OCI-LY3 (cell line): ENCODE results near the gene TMEM17.

Source experiments
- H2AFZ ChIP-seq: fragments of 200-600, 300-600 bp; shearing (Covaris generic); 2 replicates; pipeline ENCODE4 v1.6.0; 2014; ENCODE audit warnings: antibody characterized with exemption, low read depth, low read length
- H3K27ac ChIP-seq: fragments of 200-600, 300-600 bp; sonication (generic); 2 replicates; pipeline ENCODE4 v1.5.1; 2014; ENCODE audit warnings: mild to moderate bottlenecking, low read length, moderate library complexity, mixed read lengths
- H3K27me3 ChIP-seq: fragments of 200-600, 300-600 bp; sonication (generic); 2 replicates; pipeline ENCODE4 v1.6.1; 2014; ENCODE audit warnings: low read depth, low read length, mixed read lengths
- H3K36me3 ChIP-seq: fragments of 200-600, 300-600 bp; sonication (generic); replicated peaks from 2 replicates; pipeline ENCODE3; 2014; ENCODE audit warnings: low read depth, low read length, mixed read lengths
- H3K4me1 ChIP-seq: fragments of 300-600, 200-600 bp; sonication (generic); 2 replicates; pipeline ENCODE4 v1.6.1; 2014; ENCODE audit warnings: low read length, mixed read lengths
- H3K4me2 ChIP-seq: fragments of 200-600, 300-600 bp; sonication (generic); 2 replicates; pipeline ENCODE4 v1.6.1; 2014; ENCODE audit warnings: low read length, mixed read lengths
- H3K4me3 ChIP-seq: fragments of 300-600, 200-600 bp; sonication (generic); 2 replicates; pipeline ENCODE4 v1.5.1; 2014; ENCODE audit warnings: antibody characterized with exemption, mild to moderate bottlenecking, low read length, moderate library complexity
- H3K79me2 ChIP-seq: fragments of 300-600, 200-600 bp; shearing (Covaris generic); 2 replicates; pipeline ENCODE4 v1.6.1; 2014; ENCODE audit warnings: mild to moderate bottlenecking, low read length, mixed read lengths
- H3K9ac ChIP-seq: fragments of 300-600, 200-600 bp; shearing (Covaris generic); 2 replicates; pipeline ENCODE4 v1.6.0; 2014; ENCODE audit warnings: mild to moderate bottlenecking, low read length, moderate library complexity
- H3K9me3 ChIP-seq: fragments of 200-600, 300-600 bp; shearing (Covaris generic); 2 replicates; pipeline ENCODE4 v1.6.1; 2014; ENCODE audit warnings: low read length, mixed read lengths; ENCODE audit not compliant: insufficient read depth
- H4K20me1 ChIP-seq: fragments of 200-600, 300-600 bp; sonication (generic); 2 replicates; pipeline ENCODE4 v1.6.1; 2016; ENCODE audit warnings: low read length, mixed read lengths; ENCODE audit not compliant: insufficient read depth
- EZH2phosphoT487 ChIP-seq: fragments of 200-600 bp; shearing (Covaris generic); IDR thresholded peaks from 2 replicates; pipeline ENCODE4 v1.6.1; 2018; ENCODE audit warnings: antibody characterized with exemption, mixed run types, low read depth
- TF ChIP-seq, protein P1 (sequence below): fragments of 200-600, 300-600 bp; sonication (generic); IDR thresholded peaks from 2 replicates; pipeline ENCODE4 v1.5.1; 2014; ENCODE audit warnings: antibody characterized with exemption, low read length, low read depth

TMEM17 gene

DNA sequence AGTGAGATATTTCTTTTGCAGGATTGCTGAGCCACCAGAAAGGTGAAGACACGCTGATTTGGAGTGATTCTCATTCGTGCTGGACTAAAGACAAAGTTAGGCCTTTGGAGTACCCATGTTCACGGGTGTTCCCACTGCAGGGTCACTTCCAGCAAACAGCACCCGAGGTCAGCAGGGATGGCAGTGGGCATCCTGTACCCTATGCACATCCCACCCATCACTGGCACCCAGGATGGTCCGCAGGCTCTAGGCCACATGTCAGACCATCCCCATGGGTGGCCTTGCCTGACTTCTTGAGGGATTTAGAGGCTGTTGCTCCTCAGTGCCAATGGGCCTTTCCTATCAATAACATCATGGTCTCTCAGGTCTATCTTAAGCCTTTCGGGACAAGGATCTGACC lies 39.3 kb upstream of the TMEM17 start:
- Histone ChIP-seq H4K20me1 (no peaks in the 10 kb centered on the region), H2AFZ (no peak overlapping the region), H3K36me3 (no peaks in the 10 kb centered on the region), H3K79me2 (no peaks in the 10 kb centered on the region), H3K9ac (no peak overlapping the region), H3K27ac (no peak overlapping the region), H3K4me1 (peaks cover 14% of the 10 kb centered on the region), H3K4me2 (no peak overlapping the region), H3K9me3 (no peaks in the 10 kb centered on the region), H3K27me3 (no peaks in the 10 kb centered on the region), H3K4me3 (no peak overlapping the region)
- TF ChIP-seq, protein P1, sequence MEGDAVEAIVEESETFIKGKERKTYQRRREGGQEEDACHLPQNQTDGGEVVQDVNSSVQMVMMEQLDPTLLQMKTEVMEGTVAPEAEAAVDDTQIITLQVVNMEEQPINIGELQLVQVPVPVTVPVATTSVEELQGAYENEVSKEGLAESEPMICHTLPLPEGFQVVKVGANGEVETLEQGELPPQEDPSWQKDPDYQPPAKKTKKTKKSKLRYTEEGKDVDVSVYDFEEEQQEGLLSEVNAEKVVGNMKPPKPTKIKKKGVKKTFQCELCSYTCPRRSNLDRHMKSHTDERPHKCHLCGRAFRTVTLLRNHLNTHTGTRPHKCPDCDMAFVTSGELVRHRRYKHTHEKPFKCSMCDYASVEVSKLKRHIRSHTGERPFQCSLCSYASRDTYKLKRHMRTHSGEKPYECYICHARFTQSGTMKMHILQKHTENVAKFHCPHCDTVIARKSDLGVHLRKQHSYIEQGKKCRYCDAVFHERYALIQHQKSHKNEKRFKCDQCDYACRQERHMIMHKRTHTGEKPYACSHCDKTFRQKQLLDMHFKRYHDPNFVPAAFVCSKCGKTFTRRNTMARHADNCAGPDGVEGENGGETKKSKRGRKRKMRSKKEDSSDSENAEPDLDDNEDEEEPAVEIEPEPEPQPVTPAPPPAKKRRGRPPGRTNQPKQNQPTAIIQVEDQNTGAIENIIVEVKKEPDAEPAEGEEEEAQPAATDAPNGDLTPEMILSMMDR, result no peak
- no peak for TF ChIP-seq EZH2phosphoT487

DNA sequence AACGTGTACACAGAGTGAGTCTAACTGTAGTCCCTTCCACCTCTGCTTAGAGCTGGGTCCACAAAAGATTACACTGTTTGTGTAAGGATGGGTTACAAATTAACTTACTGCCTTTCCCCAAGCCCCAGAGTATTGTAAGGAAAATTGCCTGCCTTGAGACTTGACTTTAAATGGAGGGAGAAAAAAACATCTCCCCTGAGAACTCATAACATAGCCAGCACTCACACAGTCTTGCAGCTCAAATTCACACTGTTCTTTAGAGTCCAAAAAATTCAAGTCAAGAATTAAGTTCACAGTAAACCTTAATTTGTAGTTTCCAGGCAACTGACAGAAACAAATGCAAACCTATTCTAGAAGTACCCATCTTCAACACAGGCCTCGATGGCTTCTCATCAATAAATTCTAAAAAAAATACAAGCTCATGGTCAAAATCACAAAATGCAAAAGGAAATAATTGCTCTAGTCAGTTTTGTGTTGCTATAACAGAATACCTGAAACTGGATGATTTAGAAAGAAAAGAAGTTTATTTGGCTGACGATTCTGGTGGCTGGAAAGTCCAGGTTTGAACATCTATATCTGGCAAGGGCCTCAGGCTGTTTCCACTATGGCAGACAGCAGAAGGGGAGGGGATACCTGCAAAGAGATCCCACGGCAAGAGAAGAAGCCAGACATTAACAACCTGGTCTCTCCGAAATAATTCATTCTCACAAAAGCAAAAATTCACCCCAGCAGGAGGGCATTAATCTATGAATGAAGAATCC lies 34.6 kb upstream of the TMEM17 start:
- Histone ChIP-seq H3K4me3 (no peak overlapping the region), H3K4me1 (peaks cover under 1% of the 10 kb centered on the region; the same call in 1 of the 2 replicates), H3K27ac (no peak overlapping the region), H3K9me3 (no peaks in the 10 kb centered on the region), H3K79me2 (no peaks in the 10 kb centered on the region), H3K36me3 (no peaks in the 10 kb centered on the region), H3K4me2 (no peak overlapping the region), H2AFZ (no peak overlapping the region), H4K20me1 (no peaks in the 10 kb centered on the region), H3K27me3 (no peaks in the 10 kb centered on the region), H3K9ac (no peak overlapping the region)
- no peak for TF ChIP-seq EZH2phosphoT487
- TF ChIP-seq, protein P1, result no peak

DNA sequence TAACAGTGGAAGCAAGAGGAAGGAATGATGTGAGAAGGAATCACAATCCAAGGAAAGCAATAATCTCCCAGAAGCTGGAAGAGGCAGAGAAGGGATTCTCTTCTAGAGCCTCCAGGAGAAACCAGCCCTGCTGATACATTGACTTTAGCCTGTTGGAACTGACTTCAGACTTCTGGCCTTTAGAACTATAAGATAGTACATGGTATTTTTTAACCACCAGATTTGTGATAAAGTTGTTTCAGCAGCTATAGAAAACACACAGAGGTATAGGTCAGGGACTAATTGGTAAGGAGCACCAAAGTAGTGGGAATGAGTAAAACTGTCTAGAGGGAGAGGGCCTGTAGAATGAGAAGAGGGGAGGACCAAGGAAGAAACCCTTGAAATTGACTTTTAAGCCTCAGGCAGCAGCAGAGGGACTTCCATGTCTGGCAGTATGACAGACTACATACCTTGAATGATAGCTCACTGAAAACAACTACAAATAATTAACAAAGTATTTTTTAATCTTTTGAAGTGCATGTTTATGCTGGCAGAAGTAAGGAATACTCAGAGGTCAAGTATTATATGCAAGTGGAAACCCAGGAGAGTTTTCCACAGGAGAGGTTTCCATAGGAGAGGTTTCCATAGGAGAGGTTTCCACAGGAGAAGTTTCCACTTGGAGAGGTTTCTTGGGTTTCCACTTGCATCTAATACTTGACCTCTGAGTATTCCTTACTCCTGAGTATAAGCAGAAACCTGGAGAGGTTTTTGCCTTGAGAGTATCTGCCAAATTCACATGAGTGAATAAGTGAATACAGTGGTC lies 33.8 kb upstream of the TMEM17 start:
- no peak overlapping the region for H3K9ac ChIP-seq
- H3K36me3 ChIP-seq, result no peaks in the 10 kb centered on the region
- no peak overlapping the region for H3K27ac ChIP-seq
- H3K4me3 ChIP-seq, result no peak overlapping the region
- TF ChIP-seq, protein P1, result no peak
- TF ChIP-seq EZH2phosphoT487, result no peak
- H3K4me1 ChIP-seq, result no peaks in the 10 kb centered on the region
- H4K20me1 ChIP-seq, result no peaks in the 10 kb centered on the region
- no peak overlapping the region for H3K4me2 ChIP-seq
- H2AFZ ChIP-seq, result no peak overlapping the region
- H3K79me2 ChIP-seq, result no peaks in the 10 kb centered on the region
- H3K27me3 ChIP-seq, result no peaks in the 10 kb centered on the region
- H3K9me3 ChIP-seq, result no peaks in the 10 kb centered on the region

DNA sequence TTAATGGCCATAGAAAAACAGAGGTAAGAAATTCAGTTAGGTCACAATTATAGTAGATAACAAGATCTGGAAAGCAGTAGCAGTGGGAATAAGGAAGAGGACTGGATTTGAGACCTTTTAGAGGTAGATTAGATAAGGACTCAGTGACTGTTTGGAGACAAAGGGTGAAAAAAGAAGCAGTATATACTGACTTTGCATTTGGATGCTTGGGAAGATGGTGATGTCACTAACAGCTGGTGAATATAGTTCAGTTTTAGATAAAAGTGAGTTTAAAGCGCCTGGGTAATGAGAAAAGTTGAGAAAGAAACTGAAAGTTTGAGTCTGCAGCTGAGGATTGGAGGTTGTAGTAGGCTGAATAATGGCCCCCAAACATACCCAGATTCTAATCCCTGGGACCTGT lies 32.8 kb upstream of the TMEM17 start:
- Histone ChIP-seq H3K4me3 (no peak overlapping the region), H3K36me3 (no peaks in the 10 kb centered on the region), H3K4me2 (no peak overlapping the region), H2AFZ (peak overlapping the region; percentile 53; the same call in 1 of the 2 replicates), H4K20me1 (no peaks in the 10 kb centered on the region), H3K9ac (no peak overlapping the region), H3K9me3 (no peaks in the 10 kb centered on the region), H3K27ac (no peak overlapping the region), H3K79me2 (no peaks in the 10 kb centered on the region), H3K27me3 (no peaks in the 10 kb centered on the region), H3K4me1 (no peaks in the 10 kb centered on the region)
- TF ChIP-seq, protein P1, result no peak
- no peak for TF ChIP-seq EZH2phosphoT487
